ENCODE results near the gene HMOX2.

- TF ChIP-seq POLR2A (IDR thresholded peaks at IDR 0.05) (no peak), CTCF (IDR thresholded peaks at IDR 0.05) (peak in 5 of 6 experiments; percentile 29 to 70 (median 45))
Measured at GRCh38 chr16:4511441-4512082, 35.4 kb downstream of the HMOX2 start.
